HepG2 (cell line): ENCODE results near the gene STUM. TPM values are rescaled to one million over a fixed set of nuclear protein-coding genes. Genes with fewer than 3 reads are reported as not detected.

ENCODE experiments used
- ARID2 ChIP-seq: sonication (generic); formaldehyde crosslinking; IDR thresholded peaks from 2 replicates; pipeline ENCODE4 v1.8.1; 2022; ENCODE audit warnings: mild to moderate bottlenecking, missing genetic modification reagents, borderline replicate concordance
- BHLHE40 ChIP-seq: IDR thresholded peaks from 2 replicates; pipeline ENCODE4 v1.6.1; 2011; ENCODE audit warnings: low read length, improper control_type of control experiment
- HDAC1 ChIP-seq: sonication (generic); formaldehyde crosslinking; IDR thresholded peaks from 2 replicates; pipeline ENCODE4 v1.5.1; 2020; ENCODE audit warnings: mild to moderate bottlenecking, missing genetic modification reagents
- LCORL ChIP-seq, 2 experiments: fragments of 450-650 bp in 1 of 2; sonication (generic) in 1 of 2; formaldehyde crosslinking in 1 of 2; IDR thresholded peaks; 2 replicates each; pipeline versions ENCODE4 v1.5.0 to v1.6.1; 2017 to 2020; ENCODE audit warnings: antibody characterized with exemption in 1 of 2, missing genetic modification reagents in 1 of 2
- MAFF ChIP-seq: IDR thresholded peaks from 2 replicates; pipeline ENCODE4 v1.6.1; 2011; ENCODE audit warnings: low read depth, low read length, improper control_type of control experiment
- MAZ ChIP-seq, 2 experiments: sonication (generic) in 1 of 2; formaldehyde crosslinking in 1 of 2; IDR thresholded peaks; 2 replicates each; pipeline versions ENCODE4 v1.5.0 to v1.6.1; 2012 to 2020; ENCODE audit warnings: low read depth in 2 of 2, mild to moderate bottlenecking in 2 of 2, borderline replicate concordance in 1 of 2, improper control_type of control experiment in 1 of 2, low read length in 1 of 2, missing genetic modification reagents in 1 of 2, moderate library complexity in 1 of 2
- MED8 ChIP-seq: sonication (generic); formaldehyde crosslinking; IDR thresholded peaks from 2 replicates; pipeline ENCODE4 v1.8.1; 2023; ENCODE audit warnings: mild to moderate bottlenecking, missing genetic modification reagents; ENCODE audit not compliant: insufficient replicate concordance
- NFE2 ChIP-seq: sonication (generic); formaldehyde crosslinking; IDR thresholded peaks from 2 replicates; pipeline ENCODE4 v1.4.0; 2020; ENCODE audit warnings: missing genetic modification reagents
- SALL2 ChIP-seq: sonication (generic); formaldehyde crosslinking; IDR thresholded peaks from 2 replicates; pipeline ENCODE4 v1.8.1; 2023; ENCODE audit warnings: mild to moderate bottlenecking, missing genetic modification reagents, inconsistent platforms
- SOX5 ChIP-seq: IDR thresholded peaks from 2 replicates; pipeline ENCODE4 v1.6.1; 2016; ENCODE audit warnings: borderline replicate concordance
- ZFP1 ChIP-seq: IDR thresholded peaks from 2 replicates; pipeline ENCODE4 v1.6.1; 2016
- ZKSCAN1 ChIP-seq: fragments of 150-350 bp; IDR thresholded peaks from 2 replicates; pipeline ENCODE4 v1.6.1; 2014; ENCODE audit warnings: low read length
- ZKSCAN8 ChIP-seq: IDR thresholded peaks from 2 replicates; pipeline ENCODE4 v1.6.1; 2016; ENCODE audit warnings: borderline replicate concordance, missing genetic modification reagents, missing compliant biosample characterization
- ZNF136 ChIP-seq: sonication (generic); formaldehyde crosslinking; IDR thresholded peaks from 2 replicates; pipeline ENCODE4 v1.8.1; 2022; ENCODE audit warnings: low read depth, mild to moderate bottlenecking, moderate library complexity, missing genetic modification reagents
- ZNF510 ChIP-seq: sonication (generic); formaldehyde crosslinking; IDR thresholded peaks from 2 replicates; pipeline ENCODE4 v1.4.0; 2020; ENCODE audit warnings: low read depth, mild to moderate bottlenecking, missing genetic modification reagents
- ZNF614 ChIP-seq: IDR thresholded peaks from 2 replicates; pipeline ENCODE4 v1.6.1; 2018; ENCODE audit warnings: missing biosample characterization, missing genetic modification reagents, inconsistent platforms, borderline replicate concordance
- polyA plus RNA-seq, 8 experiments: library from polyadenylated mRNA; depleted of rRNA in 3 of 8; stranded (reverse) in 7 of 8; unstranded in 1 of 8; fragments of >200 nt; fragmentation: Illumina TruSeq in 4 of 8; extraction: Trizol in 4 of 8; gene quantifications; 2 replicates each; pipeline versions ENCODE4 v1.2.1 to v1.2.3, GENCODE V29; 2011 to 2016; ENCODE audit warnings: low read depth in 4 of 8, missing spikeins in 1 of 8, mixed read lengths in 1 of 8; ENCODE audit not compliant: insufficient read depth in 1 of 8
- total RNA-seq, 5 experiments: library from RNA; depleted of rRNA; stranded (reverse); fragments of >200 nt; fragmentation: Illumina TruSeq; extraction: Trizol; gene quantifications; 2 replicates each; pipeline ENCODE4 v1.2.3, GENCODE V29; 2016; ENCODE audit warnings: low read depth in 1 of 5
- TF ChIP-seq, protein P1 (sequence below): sonication (generic); formaldehyde crosslinking; IDR thresholded peaks from 2 replicates; pipeline ENCODE4; 2020; ENCODE audit warnings: missing genetic modification reagents, mild to moderate bottlenecking, borderline replicate concordance
- TF ChIP-seq, protein P2 (sequence below): sonication (generic); formaldehyde crosslinking; IDR thresholded peaks from 2 replicates; pipeline ENCODE4 v1.4.0; 2020; ENCODE audit warnings: missing genetic modification reagents, borderline replicate concordance
- TF ChIP-seq, protein P3 (sequence below): sonication (generic); formaldehyde crosslinking; IDR thresholded peaks from 2 replicates; pipeline ENCODE4 v1.4.0; 2020; ENCODE audit warnings: missing genetic modification reagents, borderline replicate concordance

STUM gene
- total and polyA plus RNA-seq, 2 of the 13 experiments (the other 11 are each of a cell fraction or from before 2014, with no cell fraction given): not detected

DNA sequence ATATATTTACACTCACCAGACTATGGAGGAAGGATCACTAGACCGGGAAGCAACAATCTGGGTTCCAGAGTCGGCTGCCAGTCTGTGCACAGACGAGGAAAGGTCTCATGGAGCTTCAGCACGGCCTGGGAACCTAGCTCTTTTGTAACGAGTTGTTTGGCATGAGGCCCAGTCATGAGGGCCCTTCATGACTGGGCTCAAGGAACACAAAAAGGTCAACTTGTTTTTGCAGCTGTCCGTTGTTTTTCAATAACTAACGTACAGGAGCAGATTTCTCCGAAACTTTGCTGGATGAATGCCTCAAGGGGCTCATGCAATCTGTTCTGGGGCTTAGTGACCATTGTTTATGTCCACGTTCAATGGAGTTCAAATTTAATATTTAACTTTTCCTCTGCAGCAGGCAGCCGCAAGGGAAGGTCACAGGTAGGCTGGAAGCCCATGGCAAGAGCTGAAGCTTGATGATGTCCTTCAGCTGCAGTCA lies 5.9 kb upstream of the STUM start (continued):
- TF ChIP-seq MAZ (IDR thresholded peaks at IDR 0.05; ENCODE audit: borderline replicate concordance, low read depth, low read length) (no peak), MAZ (CRISPR knock-in tag; IDR thresholded peaks at IDR 0.05; ENCODE audit: low read depth) (no peak), ZKSCAN1 (no peak), ZFP1 (CRISPR knock-in tag) (peak; percentile 78; the same call in 1 of the 2 replicates), ARID2 (CRISPR knock-in tag) (no peak), ZNF136 (CRISPR knock-in tag) (no peak), LCORL (IDR thresholded peaks at IDR 0.05) (no peak), LCORL (CRISPR knock-in tag; IDR thresholded peaks at IDR 0.05) (0 out of 2 replicates have a peak, but pooled peaks have one; percentile 48), SOX5 (peak; percentile 89), MED8 (no peak), NFE2 (CRISPR knock-in tag) (no peak), MAFF (no peak), ZNF614 (CRISPR knock-in tag) (peak; percentile 54; the same call in 1 of the 2 replicates), ZKSCAN8 (CRISPR knock-in tag) (peak; percentile 32; the same call in 1 of the 2 replicates), ZNF510 (CRISPR knock-in tag) (no peak), HDAC1 (peak; percentile 40; the same call in 1 of the 2 replicates), BHLHE40 (no peak), SALL2 (CRISPR knock-in tag) (no peak)
- TF ChIP-seq, protein P1, sequence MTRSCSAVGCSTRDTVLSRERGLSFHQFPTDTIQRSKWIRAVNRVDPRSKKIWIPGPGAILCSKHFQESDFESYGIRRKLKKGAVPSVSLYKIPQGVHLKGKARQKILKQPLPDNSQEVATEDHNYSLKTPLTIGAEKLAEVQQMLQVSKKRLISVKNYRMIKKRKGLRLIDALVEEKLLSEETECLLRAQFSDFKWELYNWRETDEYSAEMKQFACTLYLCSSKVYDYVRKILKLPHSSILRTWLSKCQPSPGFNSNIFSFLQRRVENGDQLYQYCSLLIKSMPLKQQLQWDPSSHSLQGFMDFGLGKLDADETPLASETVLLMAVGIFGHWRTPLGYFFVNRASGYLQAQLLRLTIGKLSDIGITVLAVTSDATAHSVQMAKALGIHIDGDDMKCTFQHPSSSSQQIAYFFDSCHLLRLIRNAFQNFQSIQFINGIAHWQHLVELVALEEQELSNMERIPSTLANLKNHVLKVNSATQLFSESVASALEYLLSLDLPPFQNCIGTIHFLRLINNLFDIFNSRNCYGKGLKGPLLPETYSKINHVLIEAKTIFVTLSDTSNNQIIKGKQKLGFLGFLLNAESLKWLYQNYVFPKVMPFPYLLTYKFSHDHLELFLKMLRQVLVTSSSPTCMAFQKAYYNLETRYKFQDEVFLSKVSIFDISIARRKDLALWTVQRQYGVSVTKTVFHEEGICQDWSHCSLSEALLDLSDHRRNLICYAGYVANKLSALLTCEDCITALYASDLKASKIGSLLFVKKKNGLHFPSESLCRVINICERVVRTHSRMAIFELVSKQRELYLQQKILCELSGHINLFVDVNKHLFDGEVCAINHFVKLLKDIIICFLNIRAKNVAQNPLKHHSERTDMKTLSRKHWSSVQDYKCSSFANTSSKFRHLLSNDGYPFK (CRISPR knock-in tag): no peak
- TF ChIP-seq, protein P2, sequence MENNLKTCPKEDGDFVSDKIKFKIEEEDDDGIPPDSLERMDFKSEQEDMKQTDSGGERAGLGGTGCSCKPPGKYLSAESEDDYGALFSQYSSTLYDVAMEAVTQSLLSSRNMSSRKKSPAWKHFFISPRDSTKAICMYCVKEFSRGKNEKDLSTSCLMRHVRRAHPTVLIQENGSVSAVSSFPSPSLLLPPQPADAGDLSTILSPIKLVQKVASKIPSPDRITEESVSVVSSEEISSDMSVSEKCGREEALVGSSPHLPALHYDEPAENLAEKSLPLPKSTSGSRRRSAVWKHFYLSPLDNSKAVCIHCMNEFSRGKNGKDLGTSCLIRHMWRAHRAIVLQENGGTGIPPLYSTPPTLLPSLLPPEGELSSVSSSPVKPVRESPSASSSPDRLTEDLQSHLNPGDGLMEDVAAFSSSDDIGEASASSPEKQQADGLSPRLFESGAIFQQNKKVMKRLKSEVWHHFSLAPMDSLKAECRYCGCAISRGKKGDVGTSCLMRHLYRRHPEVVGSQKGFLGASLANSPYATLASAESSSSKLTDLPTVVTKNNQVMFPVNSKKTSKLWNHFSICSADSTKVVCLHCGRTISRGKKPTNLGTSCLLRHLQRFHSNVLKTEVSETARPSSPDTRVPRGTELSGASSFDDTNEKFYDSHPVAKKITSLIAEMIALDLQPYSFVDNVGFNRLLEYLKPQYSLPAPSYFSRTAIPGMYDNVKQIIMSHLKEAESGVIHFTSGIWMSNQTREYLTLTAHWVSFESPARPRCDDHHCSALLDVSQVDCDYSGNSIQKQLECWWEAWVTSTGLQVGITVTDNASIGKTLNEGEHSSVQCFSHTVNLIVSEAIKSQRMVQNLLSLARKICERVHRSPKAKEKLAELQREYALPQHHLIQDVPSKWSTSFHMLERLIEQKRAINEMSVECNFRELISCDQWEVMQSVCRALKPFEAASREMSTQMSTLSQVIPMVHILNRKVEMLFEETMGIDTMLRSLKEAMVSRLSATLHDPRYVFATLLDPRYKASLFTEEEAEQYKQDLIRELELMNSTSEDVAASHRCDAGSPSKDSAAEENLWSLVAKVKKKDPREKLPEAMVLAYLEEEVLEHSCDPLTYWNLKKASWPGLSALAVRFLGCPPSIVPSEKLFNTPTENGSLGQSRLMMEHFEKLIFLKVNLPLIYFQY: peak; percentile 66; the same call in 1 of the 2 replicates
- TF ChIP-seq, protein P3, sequence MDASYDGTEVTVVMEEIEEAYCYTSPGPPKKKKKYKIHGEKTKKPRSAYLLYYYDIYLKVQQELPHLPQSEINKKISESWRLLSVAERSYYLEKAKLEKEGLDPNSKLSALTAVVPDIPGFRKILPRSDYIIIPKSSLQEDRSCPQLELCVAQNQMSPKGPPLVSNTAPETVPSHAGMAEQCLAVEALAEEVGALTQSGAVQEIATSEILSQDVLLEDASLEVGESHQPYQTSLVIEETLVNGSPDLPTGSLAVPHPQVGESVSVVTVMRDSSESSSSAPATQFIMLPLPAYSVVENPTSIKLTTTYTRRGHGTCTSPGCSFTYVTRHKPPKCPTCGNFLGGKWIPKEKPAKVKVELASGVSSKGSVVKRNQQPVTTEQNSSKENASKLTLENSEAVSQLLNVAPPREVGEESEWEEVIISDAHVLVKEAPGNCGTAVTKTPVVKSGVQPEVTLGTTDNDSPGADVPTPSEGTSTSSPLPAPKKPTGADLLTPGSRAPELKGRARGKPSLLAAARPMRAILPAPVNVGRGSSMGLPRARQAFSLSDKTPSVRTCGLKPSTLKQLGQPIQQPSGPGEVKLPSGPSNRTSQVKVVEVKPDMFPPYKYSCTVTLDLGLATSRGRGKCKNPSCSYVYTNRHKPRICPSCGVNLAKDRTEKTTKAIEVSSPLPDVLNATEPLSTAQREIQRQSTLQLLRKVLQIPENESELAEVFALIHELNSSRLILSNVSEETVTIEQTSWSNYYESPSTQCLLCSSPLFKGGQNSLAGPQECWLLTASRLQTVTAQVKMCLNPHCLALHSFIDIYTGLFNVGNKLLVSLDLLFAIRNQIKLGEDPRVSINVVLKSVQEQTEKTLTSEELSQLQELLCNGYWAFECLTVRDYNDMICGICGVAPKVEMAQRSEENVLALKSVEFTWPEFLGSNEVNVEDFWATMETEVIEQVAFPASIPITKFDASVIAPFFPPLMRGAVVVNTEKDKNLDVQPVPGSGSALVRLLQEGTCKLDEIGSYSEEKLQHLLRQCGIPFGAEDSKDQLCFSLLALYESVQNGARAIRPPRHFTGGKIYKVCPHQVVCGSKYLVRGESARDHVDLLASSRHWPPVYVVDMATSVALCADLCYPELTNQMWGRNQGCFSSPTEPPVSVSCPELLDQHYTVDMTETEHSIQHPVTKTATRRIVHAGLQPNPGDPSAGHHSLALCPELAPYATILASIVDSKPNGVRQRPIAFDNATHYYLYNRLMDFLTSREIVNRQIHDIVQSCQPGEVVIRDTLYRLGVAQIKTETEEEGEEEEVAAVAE (CRISPR knock-in tag): no peak
